ENCODE results near the gene MAP2K3. TPM values are rescaled to one million over a fixed set of nuclear protein-coding genes. Genes with fewer than 3 reads are reported as not detected.
A peak's percentile ranks its signal among the peaks of the same experiment; 100 is the strongest.

Gene MAP2K3
- total and polyA plus RNA-seq, 2 of the 8 experiments (the other 6 are each of a cell fraction or from before 2014, with no cell fraction given) = 16.9 to 33.5 TPM

DNA sequence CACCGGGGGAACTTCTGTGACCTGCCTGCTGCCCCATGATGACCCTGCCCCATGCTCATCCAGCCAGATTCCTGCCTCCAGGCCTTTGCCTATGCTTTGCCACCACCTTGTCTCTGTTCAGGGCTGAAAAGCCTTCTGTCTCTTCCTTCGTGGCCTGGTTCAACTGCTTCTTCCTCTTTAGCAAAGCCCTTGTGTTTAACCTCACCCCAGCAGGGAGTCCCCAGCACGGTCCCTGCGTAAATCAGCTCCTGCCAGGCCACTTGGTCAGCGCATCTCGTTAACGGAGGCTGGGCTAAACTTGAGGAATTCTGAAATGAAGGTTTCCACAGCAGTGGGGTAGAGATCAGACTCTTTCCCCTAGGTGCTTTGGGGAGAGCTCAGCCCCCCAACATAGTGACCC, 75.5 kb downstream of the MAP2K3 start:
- Histone ChIP-seq H3K9ac (replicated peaks in 1 of 4; ENCODE audit: extremely low read depth in 1 of 4, low read depth in 3 of 4, low read length in 3 of 4) (no peak overlapping the region), H4K8ac (ENCODE audit: extremely low read depth, insufficient read depth, low read length) (no peak overlapping the region; the same call in 1 of the 2 replicates), H3K27ac (ENCODE audit: low read depth, low read length) (no peak overlapping the region), H2BK15ac (ENCODE audit: low read length) (peak overlapping the region; percentile 14; the same call in 1 of the 2 replicates), H3K27me3 (replicated peaks in 1 of 4; ENCODE audit: control insufficient read depth in 3 of 4, extremely low read depth in 1 of 4, insufficient read depth in 3 of 4, low read length in 3 of 4) (no peaks in the 10 kb centered on the region; a peak in 3 of 7 replicates), H3K14ac (ENCODE audit: insufficient read length) (no peak overlapping the region), H3K9me3 (ENCODE audit: insufficient read depth in 2 of 2, low read depth in 1 of 2, low read length in 1 of 2) (no peaks in the 10 kb centered on the region), H3K4ac (replicated peaks; ENCODE audit: insufficient read length, low read depth, low read length) (no peak overlapping the region), H4K20me1 (replicated peaks in 1 of 2; ENCODE audit: control insufficient read depth in 1 of 2, insufficient read depth in 2 of 2, low read length in 2 of 2) (peaks cover 0 to 4% of the 10 kb centered on the region in 2 experiments), H3K23me2 (ENCODE audit: low read depth, low read length) (peaks cover 22% of the 10 kb centered on the region; the same call in 1 of the 2 replicates), H3K79me2 (ENCODE audit: control insufficient read depth in 1 of 2, insufficient read depth in 2 of 2, low read length in 2 of 2) (no peaks in the 10 kb centered on the region), H3K4me3 (ENCODE audit: extremely low read depth in 1 of 4, insufficient read depth in 2 of 4, low read depth in 3 of 4, low read length in 4 of 4) (no peak overlapping the region), H3K4me1 (replicated peaks in 1 of 4; ENCODE audit: control insufficient read depth in 3 of 4, insufficient read depth in 4 of 4, low read length in 3 of 4) (peaks cover 0 to 19% (median 6%) of the 10 kb centered on the region in 4 experiments; a peak in 6 of 7 replicates), H2BK12ac (ENCODE audit: low read depth, low read length) (peak overlapping the region; percentile 18; the same call in 1 of the 2 replicates), H4K91ac (replicated peaks; ENCODE audit: insufficient read length, low read length) (peak overlapping the region; percentile 3), H3K79me1 (ENCODE audit: low read depth, low read length) (no peaks in the 10 kb centered on the region; the same call in 1 of the 2 replicates), H3K4me2 (ENCODE audit: insufficient read depth in 1 of 2, low read depth in 2 of 2, low read length in 2 of 2) (peak overlapping the region; percentile 30 to 40; a peak in 2 of 4 replicates), H3K36me3 (ENCODE audit: control insufficient read depth in 2 of 4, insufficient read depth in 4 of 4, low read length in 3 of 4) (no peaks in the 10 kb centered on the region), H3K23ac (ENCODE audit: insufficient read length) (no peak overlapping the region), H2BK5ac (ENCODE audit: low read depth, low read length) (no peak overlapping the region), H4K5ac (ENCODE audit: insufficient read length, low read depth, low read length) (no peak overlapping the region), H2AFZ (ENCODE audit: low read length) (no peak overlapping the region), H2BK20ac (ENCODE audit: low read length) (no peak overlapping the region), H3K56ac (replicated peaks; ENCODE audit: insufficient read length, low read depth, low read length) (no peak overlapping the region), H3K18ac (ENCODE audit: extremely low read depth, low read length) (peak overlapping the region; percentile 32), H2AK5ac (ENCODE audit: low read depth, low read length) (0 out of 2 replicates have a peak overlapping the region, but pooled peaks have one; percentile 1), H2BK120ac (replicated peaks; ENCODE audit: low read depth, low read length) (no peak overlapping the region)
- TF ChIP-seq BACH1 (IDR thresholded peaks at IDR 0.05; ENCODE audit: low read length) (no peak), JUND (IDR thresholded peaks at IDR 0.05; ENCODE audit: low read length) (no peak), HDAC2 (IDR thresholded peaks at IDR 0.05; ENCODE audit: borderline replicate concordance in 1 of 2, low read depth in 2 of 2, low read length in 2 of 2) (0 out of 4 replicates have a peak, but pooled peaks of 1 of the 2 experiments have one; percentile 24)
- CTCF ChIA-PET (ENCODE audit: partially characterized antibody) = interaction anchor here (1.1 to 2.4 kb wide), 2 partner anchors 11 to 15 kb away, joined by 3 to 10 read pairs; no protein-coding TSS in a partner anchor
- no peak for FAIRE-seq
- WGBS, 2 experiments (ENCODE audit: extremely low coverage in 1 of 2, insufficient coverage in 1 of 2, insufficient read length in 1 of 2, insufficient replicate concordance in 2 of 2, low coverage in 1 of 2, low lambda C conversion rate in 2 of 2, missing lambda C conversion rate in 1 of 2) = 45% methylated on average over 7 of the region's 7 CpGs; no CpG with 5 or more reads in 1 of the 2 experiments
- no peak for DNase-seq (ENCODE audit: low read depth in 1 of 2, low spot score in 2 of 2)
- POLR2A ChIA-PET (ENCODE audit: partially characterized antibody) = interaction anchor here (1.3 kb wide), 2 partner anchors 10 to 18 kb away, joined by 3 read pairs; no protein-coding TSS in a partner anchor
